ENCODE results near the gene KDSR.

GRCh38 chr18:63348508-63349136 is 18.4 kb downstream of the KDSR start:
- TF ChIP-seq ZNF274 (IDR thresholded peaks at IDR 0.05; ENCODE audit: low read depth, low read length): no peak
- no peak for TF ChIP-seq YY1 (IDR thresholded peaks at IDR 0.05; ENCODE audit: insufficient read depth, insufficient read length)

Data from NT2/D1 (cell line).